Measurements from ENCODE around the gene PDZRN4.

Gene PDZRN4

DNA sequence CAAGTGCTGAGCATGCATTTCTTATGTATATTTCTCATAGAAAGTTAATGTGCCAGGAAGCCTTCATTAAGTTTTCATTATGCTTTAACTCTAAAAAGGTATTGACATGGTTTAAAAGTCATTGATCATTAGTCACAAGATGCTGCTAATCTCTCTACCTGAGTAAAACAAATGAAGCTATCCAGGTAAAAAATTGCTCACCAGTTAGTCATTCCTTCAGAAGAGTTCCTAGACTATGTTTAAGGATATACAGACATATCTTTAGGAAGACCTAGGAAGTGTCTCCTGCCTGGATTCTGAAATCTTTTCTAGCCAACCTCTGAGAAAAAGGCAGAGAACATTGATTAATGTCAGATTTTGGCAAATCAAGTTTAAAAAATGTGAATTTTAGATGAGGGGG, 274.2 kb downstream of the PDZRN4 start:
- no peak for DNase-seq

DNA sequence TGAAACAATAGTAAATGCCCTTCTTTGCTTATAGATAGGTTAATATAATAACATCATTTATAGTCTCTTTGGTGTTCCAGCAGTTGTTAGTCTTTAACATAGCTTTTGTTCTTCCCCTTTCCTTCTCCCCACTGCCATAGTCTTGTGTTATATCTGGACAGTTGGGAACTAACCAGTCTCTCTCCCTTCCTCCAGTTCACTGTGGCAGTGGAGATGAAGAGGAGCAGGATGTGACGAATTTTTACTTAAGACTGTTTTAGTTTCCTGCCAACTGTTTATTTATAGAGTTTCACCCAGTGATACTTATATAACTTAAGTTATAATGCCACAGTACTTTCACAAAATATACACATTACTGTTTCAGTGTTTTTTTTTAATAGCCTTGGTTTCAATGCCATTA, 277.4 kb downstream of the PDZRN4 start:
- no peak for DNase-seq

GRCh38 chr12:41466300-41466699, 278.2 kb downstream of the PDZRN4 start:
- no peak for DNase-seq

DNA sequence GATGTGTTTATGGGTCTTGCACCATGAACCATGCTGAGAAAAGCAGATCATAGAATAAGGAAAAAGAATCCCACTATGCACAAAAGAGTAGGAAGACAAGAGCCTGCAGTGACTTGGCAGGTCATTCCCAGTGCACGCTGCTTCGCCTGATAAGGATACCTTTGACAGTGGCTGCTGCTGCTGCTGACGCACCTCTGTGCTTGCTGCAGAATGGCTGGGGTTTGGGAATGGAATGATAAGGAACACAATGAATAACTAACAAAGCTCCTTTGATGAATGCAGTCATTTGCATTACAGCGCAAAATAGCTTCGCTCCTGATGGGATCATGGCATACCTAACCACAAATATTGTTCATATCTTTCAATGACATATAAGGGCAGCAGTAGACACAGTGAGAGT, 278.7 kb downstream of the PDZRN4 start:
- DNase-seq: no peak

DNA sequence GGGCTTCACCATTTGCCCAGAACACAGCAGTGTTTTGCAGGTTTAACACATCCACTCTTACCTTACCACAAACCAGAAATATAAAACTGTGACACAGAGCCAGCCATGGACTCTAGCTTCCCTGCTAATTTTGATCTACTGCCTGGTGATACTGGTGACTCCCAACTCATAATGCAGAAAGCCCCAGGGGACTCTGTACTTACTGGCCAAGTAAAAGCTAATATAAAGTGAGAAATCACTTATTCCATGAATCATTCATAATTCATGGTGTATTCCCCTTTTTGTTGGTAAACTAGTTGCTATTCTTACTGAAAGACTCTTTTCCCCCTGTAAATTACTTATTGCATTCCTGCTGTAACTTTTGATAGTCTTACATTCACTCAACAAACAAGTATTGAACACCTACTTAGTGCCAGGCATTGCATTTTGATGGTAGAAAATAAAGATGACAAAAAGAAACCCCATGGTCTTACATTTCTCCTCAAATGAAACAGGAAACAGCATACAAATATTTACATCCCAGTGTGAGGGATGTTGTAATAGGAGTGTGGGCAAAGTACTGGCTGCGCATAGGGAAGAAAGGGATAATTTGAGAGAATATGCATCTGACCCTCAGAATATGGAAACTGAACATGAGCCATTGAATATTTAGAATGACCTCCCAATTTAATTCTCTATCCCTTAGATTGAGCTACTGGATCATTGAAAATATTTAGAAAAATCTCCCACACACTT, 279.6 kb downstream of the PDZRN4 start:
- no peak for DNase-seq

- DNase-seq: no peak
Observed at GRCh38 chr12:41468341-41468740, 280.2 kb downstream of the PDZRN4 start.

- DNase-seq: no peak
Observed at GRCh38 chr12:41468756-41469155, 280.6 kb downstream of the PDZRN4 start.

DNA sequence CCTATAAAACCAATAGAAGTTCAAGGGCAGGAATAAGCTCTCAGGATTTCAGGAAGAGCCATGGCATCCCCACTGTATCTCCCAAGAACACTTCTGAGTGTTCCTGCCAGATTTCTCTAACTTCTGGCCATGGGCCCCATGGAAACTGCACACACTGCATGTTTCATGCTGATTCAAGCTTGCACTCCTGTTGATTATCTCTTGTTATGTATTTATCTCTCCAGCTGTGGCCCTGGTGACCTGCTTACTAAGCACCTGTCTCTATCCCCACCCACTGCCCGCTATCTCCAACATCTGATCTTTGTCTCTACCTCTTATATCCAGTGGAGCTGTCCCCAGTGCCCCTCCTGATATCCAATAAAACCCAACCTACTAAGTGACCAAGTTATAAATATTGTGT, 285.3 kb downstream of the PDZRN4 start:
- no peak for DNase-seq

GRCh38 chr12:41474001-41474400, 285.9 kb downstream of the PDZRN4 start:
- DNase-seq: no peak

DNA sequence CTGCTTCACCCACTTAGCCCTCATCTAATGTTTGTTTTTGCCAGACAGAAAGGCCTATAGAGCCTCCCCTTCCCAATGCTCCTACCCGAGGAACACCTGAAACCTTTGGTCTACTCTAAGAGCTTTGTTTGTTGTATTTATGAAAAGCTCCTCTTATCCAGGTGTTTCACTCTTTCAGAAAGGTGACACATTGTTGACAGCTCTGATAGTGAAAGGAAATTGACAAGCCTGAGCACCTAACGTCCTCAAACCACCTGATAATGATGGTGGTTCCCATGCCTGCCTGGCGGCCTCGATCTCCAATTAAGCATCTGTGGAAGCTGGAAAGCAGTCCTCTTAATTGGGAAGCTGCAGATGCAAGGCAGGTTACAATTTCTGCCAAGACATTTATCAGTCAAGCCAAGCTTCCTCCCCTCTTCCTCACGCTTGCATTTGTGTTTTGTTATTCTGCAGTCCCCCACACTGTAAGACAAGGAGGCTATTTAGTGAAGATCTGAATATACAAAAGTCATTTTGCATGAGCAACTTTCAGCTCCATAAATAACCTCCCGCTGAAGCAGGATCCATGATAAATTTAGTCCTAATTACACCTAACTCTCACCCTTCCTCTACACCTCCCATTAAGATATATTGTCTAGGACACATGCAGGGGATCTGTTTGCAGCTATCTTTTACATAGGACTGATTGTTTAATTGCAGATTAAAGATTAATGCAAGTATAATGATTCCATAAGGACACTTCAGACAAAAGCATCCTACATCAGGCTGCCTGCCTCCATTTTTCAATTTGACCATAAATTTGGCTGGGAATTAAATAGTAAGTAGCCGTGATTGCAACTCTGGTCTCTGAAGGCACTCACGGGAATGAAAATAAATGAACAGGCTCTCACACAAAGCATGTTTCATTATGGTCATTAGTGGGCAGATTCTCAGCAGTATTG, 288.6 kb downstream of the PDZRN4 start:
- no peak for DNase-seq

DNA sequence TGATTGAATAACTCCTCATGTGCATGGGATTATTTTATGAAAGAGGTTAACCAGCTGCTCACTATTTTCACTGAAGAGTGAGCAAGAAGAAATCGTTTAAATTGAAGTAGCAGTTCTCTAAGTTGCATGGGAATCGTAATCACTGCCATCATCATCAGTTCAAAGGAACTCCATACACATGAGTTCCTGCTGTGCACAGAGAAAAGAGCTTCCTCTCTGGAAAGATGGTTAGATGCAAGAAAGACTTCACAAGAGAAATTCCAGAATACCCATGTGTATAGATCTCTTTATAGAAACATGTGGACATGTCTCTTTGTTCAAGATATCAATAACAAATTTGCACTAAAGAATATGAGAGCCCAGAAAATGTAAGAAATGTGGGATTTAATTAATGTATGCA, 291.3 kb downstream of the PDZRN4 start:
- DNase-seq: no peak

DNA sequence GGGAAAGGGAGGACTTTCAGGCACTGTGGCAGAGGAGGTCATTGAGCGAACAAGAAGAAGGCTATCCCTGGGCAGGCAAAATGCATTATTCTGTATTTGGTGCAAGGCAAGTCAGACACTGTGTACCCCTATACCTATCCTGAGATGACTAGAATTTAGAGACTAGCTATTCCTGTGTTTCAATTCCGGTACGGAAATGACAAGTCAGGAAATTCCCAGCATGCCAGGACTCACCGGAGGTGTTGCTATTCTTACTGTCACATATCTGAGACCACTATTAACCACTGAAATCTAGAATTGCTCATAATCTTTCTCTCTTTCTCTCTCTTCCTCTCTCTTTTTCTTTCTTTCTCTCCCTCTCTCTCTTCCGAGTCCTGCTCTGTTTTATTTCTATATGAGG, 297.1 kb downstream of the PDZRN4 start:
- DNase-seq: no peak

DNA sequence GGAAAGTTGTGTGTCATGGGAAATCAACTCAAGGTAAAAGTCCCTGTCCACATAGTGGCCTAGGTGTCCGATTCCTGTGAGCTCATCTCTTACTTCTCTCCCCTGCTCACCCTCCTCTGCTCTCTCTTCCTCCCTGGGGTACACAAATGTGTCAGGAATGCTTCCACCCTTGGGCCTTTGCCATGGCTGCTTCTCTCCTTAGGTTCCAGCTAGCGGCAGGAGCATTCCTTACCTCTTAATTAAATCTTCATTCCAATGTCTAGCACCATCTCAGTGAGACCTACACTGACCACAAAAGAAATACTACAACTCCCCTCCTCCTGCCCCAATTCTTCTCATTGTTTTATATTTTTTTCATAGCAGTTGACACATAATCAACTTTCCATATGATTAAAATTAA, 298.6 kb downstream of the PDZRN4 start:
- DNase-seq: no peak

GRCh38 chr12:41496009-41496408, 307.9 kb downstream of the PDZRN4 start:
- DNase-seq: no peak

DNA sequence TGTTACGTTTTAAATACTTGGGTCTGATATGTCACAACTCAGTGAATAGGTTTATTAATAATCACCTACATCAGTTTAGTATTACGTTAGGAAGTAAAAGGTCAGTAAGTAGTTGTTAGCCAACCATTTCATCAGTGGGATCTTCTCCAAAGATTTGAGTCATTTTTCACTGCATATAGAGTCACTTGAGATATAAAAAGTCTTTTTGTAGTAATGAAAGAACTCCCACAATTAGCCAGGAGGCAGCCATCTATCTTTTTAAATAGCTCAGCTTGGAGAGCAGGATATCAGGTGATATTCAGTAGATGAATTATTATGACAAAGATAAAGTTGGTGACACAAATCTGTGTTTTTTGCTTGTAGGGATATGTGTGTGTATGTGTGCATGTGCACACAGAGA, 309.3 kb downstream of the PDZRN4 start:
- DNase-seq: no peak

DNA sequence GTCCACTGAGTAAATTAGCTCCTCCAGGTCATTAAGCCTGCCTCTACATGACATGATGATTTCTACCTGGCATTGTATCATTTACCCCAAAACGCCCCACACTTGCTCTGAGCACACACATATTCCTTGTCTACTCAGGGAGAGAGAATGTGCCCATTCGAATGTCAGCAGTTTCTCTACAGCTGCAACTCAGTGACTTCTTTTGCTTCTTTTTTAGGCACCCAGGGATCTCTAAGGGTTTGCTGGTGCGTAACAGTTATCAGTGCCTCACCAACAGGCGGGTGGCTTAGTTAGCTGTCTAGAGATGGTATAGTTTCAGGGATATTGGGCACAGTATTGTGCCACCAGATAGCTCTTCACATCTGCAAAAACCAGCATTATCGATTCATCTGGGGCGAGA, 316.9 kb downstream of the PDZRN4 start:
- no peak for DNase-seq

DNA sequence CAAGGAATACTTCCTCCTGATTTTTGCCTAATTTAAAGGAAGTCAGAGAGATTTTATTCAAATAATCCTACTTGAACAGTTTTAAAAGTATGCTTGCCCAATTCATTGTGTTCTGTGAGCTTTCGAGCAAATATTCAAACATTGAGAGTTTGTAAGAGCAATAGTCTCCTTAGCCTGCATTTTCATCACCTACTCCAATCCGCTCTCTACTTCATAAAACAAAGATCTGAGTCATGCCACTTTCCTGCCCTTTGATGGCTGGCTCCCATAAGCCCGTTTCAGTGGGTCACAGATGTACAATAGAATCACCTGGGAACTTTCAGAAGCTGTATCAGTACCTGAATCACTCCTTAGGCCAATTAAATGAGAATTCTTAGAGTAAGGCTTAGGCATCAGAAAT, 319.2 kb downstream of the PDZRN4 start:
- DNase-seq: no peak

DNA sequence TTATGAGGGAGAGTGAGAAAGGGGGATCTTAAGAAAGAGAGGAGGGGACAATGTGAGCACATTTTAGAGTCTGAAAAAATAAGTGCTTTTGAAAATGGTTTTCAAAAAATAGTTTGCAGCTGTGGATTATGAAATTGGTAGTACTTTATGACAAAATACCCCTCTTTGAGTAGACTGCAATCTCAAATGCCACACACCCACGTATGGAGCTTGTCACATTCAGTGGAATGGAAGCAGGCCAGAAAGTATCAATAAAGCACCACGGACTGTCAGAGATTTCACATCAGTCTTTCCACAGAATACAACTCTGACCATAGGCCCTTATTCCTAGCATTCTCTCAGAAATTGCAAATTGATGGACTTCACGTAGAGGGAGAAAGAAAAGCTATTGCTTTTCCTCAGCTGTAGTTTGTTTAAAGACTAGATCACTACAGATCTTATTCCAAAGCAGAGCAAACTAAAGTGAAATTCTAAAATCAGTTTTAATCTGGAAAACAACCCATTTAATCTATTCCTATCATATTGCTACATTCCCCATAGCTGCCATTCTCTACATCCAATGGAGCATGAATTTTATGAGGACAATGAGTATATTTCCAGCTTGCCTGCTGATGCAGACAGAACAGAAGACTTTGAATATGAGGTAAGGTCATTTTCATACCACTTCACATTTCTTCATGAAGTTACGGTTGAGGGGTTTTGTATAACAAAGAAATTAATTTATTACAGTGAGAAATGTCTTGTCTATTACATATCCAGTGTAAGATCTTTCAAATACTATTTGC, 321.3 kb downstream of the PDZRN4 start:
- DNase-seq: no peak

DNA sequence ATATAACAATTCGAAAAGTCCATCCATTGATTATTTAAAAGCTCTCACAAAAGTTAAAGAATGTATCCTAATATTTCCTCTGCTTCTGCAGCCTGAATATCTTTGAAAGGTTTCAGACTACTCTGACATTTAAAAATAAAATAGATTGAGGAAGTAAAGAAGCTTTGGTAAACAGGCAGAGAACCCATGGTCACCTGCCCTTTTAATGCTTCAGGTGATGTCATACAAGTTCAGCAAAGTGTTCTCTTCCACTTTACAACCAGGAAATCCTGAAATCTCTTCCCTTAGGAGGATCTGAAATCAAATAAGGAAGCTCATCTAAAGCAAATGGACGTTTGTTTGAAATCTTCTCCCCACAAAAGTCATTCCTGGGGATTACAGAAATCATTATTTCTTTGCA, 322.4 kb downstream of the PDZRN4 start:
- DNase-seq: no peak

GRCh38 chr12:41511247-41511646, 323.1 kb downstream of the PDZRN4 start:
- DNase-seq: no peak

DNA sequence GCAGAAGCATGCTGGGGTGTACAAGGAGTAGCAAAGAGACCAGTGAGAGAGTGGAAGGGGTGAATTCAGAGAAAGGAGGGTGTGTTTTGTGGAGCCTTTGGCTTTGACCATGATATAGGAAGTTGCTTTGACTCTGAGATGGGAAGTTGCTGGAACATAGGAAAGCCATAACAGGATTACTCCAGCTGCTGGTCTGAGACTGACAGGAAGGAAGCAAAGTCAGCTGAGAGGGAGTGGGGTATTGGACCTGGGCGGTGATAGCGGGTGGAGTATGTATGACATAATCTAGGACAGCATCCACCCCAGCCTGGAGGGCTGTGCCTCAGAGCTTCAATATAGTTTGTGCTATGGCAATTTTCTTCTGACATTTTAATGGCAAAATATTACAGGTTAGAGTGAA, 324.4 kb downstream of the PDZRN4 start:
- DNase-seq: no peak

- DNase-seq: no peak
Observed at GRCh38 chr12:41514021-41514777, 326.1 kb downstream of the PDZRN4 start.

- DNase-seq: no peak
Observed at GRCh38 chr12:41514907-41515306, 326.8 kb downstream of the PDZRN4 start.

Measured in activated CD4-positive, alpha-beta T cell treated with anti-CD3 and anti-CD28 coated beads for 1 hour (primary cell).